Activated CD4-positive, alpha-beta memory T cell treated with anti-CD3 and anti-CD28 coated beads for 36 hours (primary cell): ENCODE data around the gene CD46. TPM values are rescaled to one million over a fixed set of nuclear protein-coding genes. Genes with fewer than 3 reads are reported as not detected.

Source experiments
- CTCF ChIA-PET: fragments of 350-600 bp; sonication (Branson Sonifier 250); formaldehyde crosslinking; loops from one replicate; lab custom pipeline; 2021; ENCODE audit warnings: antibody characterized with exemption, inconsistent platforms; lab: Charles Lee
- POLR2A ChIA-PET: fragments of 350-600 bp; sonication (Branson Sonifier 250); formaldehyde crosslinking; loops from one replicate; lab custom pipeline; 2021; ENCODE audit warnings: antibody characterized with exemption; lab: Charles Lee
- DNase-seq: peaks from one replicate; pipeline ENCODE4 v3.0.0-alpha.2; 2020
- H3K27ac Mint-ChIP-seq: one replicate; pipeline ENCODE4 v1.8.0; 2021; ENCODE audit warnings: mixed read lengths
- H3K27me3 Mint-ChIP-seq: one replicate; pipeline ENCODE4 v1.8.0; 2021; ENCODE audit warnings: mixed read lengths
- H3K36me3 Mint-ChIP-seq: one replicate; pipeline ENCODE4 v1.8.0; 2021; ENCODE audit warnings: mixed read lengths
- H3K4me1 Mint-ChIP-seq: one replicate; pipeline ENCODE4 v1.8.0; 2021; ENCODE audit warnings: low read depth, mixed read lengths
- H3K4me3 Mint-ChIP-seq: one replicate; pipeline ENCODE4 v1.8.0; 2021; ENCODE audit warnings: mild to moderate bottlenecking, mixed read lengths
- H3K9me3 Mint-ChIP-seq: one replicate; pipeline ENCODE4 v1.8.0; 2021; ENCODE audit warnings: mixed read lengths
- intact Hi-C: fragments of 100-400 bp; cut with micrococcal nuclease; formaldehyde crosslinking; loops from one replicate; pipeline ENCODE4 v1.15.1; 2023
- total RNA-seq, 2 experiments: library from RNA; stranded (reverse); gene quantifications; one replicate each; pipeline ENCODE4 v1.2.3, GENCODE V29; 2021

CD46 gene
- total RNA-seq, 2 experiments from 2014 or later: 94.6 to 96.9 TPM

GRCh38 chr1:207811319-207811718 lies 59.5 kb downstream of the CD46 start:
- Mint-ChIP-seq H3K4me1 (peaks cover 86% of the 10 kb centered on the region), H3K27ac (peak overlapping the region; percentile 74), H3K36me3 (peaks cover 72% of the 10 kb centered on the region), H3K27me3 (no peaks in the 10 kb centered on the region), H3K9me3 (no peaks in the 10 kb centered on the region), H3K4me3 (no peak overlapping the region)
- DNase-seq: no peak
- CTCF ChIA-PET: interaction anchor here (1.3 to 3.2 kb wide), 8 partner anchors 12 to 152 kb away, joined by 4 to 23 read pairs (median 14); no protein-coding TSS in a partner anchor
- POLR2A ChIA-PET: interaction anchor here (2.0 kb wide), 1 partner anchor 13 kb away, joined by 5 read pairs; no protein-coding TSS in a partner anchor
- intact Hi-C loops: no loop called here

GRCh38 chr1:207811920-207812720 lies 60.3 kb downstream of the CD46 start:
- Mint-ChIP-seq H3K27me3 (no peaks in the 10 kb centered on the region), H3K9me3 (no peaks in the 10 kb centered on the region), H3K4me1 (peaks cover 86% of the 10 kb centered on the region), H3K27ac (peak overlapping the region; percentile 74), H3K36me3 (peaks cover 71% of the 10 kb centered on the region), H3K4me3 (no peak overlapping the region)
- intact Hi-C loops: no loop called here
- POLR2A ChIA-PET: interaction anchor here (2.0 kb wide), 1 partner anchor 12 kb away, joined by 5 read pairs; no protein-coding TSS in a partner anchor
- no peak for DNase-seq
- CTCF ChIA-PET: interaction anchor here (0.8 to 3.2 kb wide), 9 partner anchors 11 to 151 kb away, joined by 3 to 23 read pairs (median 13); no protein-coding TSS in a partner anchor

- CTCF ChIA-PET: interaction anchor here (2.5 to 3.2 kb wide), 5 partner anchors 10 to 150 kb away, joined by 12 to 23 read pairs (median 17); no protein-coding TSS in a partner anchor
- Mint-ChIP-seq H3K4me1 (peaks cover 87% of the 10 kb centered on the region), H3K4me3 (no peak overlapping the region), H3K27me3 (no peaks in the 10 kb centered on the region), H3K36me3 (peaks cover 70% of the 10 kb centered on the region), H3K27ac (peak overlapping the region; percentile 85), H3K9me3 (no peaks in the 10 kb centered on the region)
- POLR2A ChIA-PET: interaction anchor here (2.0 kb wide), 1 partner anchor 11 kb away, joined by 5 read pairs; no protein-coding TSS in a partner anchor
- intact Hi-C loops: no loop called here
- DNase-seq: no peak
Measured at GRCh38 chr1:207812778-207813511, 61.1 kb downstream of the CD46 start.

GRCh38 chr1:207813512-207813881 lies 61.6 kb downstream of the CD46 start:
- Mint-ChIP-seq H3K27ac (peak overlapping the region; percentile 85), H3K4me3 (no peak overlapping the region), H3K9me3 (no peaks in the 10 kb centered on the region), H3K4me1 (peaks cover 82% of the 10 kb centered on the region), H3K27me3 (no peaks in the 10 kb centered on the region), H3K36me3 (peaks cover 66% of the 10 kb centered on the region)
- ChIA-PET POLR2A (no interaction called here), CTCF (interaction anchor here (1.8 kb wide), 1 partner anchor 16 kb away, joined by 10 read pairs; no protein-coding TSS in a partner anchor)
- intact Hi-C loops: no loop called here
- DNase-seq: no peak

GRCh38 chr1:207813946-207814345 lies 62.1 kb downstream of the CD46 start:
- Mint-ChIP-seq H3K4me3 (no peak overlapping the region), H3K9me3 (no peaks in the 10 kb centered on the region), H3K27me3 (no peaks in the 10 kb centered on the region), H3K36me3 (peaks cover 63% of the 10 kb centered on the region), H3K27ac (peak overlapping the region; percentile 85), H3K4me1 (peaks cover 78% of the 10 kb centered on the region)
- ChIA-PET CTCF (interaction anchor here (1.8 kb wide), 1 partner anchor 17 kb away, joined by 10 read pairs; no protein-coding TSS in a partner anchor), POLR2A (no interaction called here)
- DNase-seq: no peak
- intact Hi-C loops: no loop called here

GRCh38 chr1:207814469-207814868 lies 62.6 kb downstream of the CD46 start:
- POLR2A ChIA-PET: no interaction called here
- Mint-ChIP-seq H3K36me3 (peaks cover 60% of the 10 kb centered on the region), H3K4me1 (peaks cover 74% of the 10 kb centered on the region), H3K27ac (peak overlapping the region; percentile 85), H3K9me3 (no peaks in the 10 kb centered on the region), H3K4me3 (no peak overlapping the region), H3K27me3 (no peaks in the 10 kb centered on the region)
- no peak for DNase-seq
- CTCF ChIA-PET: interaction anchor here (1.0 to 1.8 kb wide), 4 partner anchors 10 to 149 kb away, joined by 3 to 10 read pairs (median 4); no protein-coding TSS in a partner anchor
- intact Hi-C loops: no loop called here

GRCh38 chr1:207815466-207815865 lies 63.6 kb downstream of the CD46 start:
- peaks cover 55% of the 10 kb centered on the region for H3K36me3 Mint-ChIP-seq
- CTCF ChIA-PET: interaction anchor here (1.0 to 2.0 kb wide), 4 partner anchors 9 to 148 kb away, joined by 3 to 8 read pairs (median 4); no protein-coding TSS in a partner anchor
- DNase-seq: no peak
- H3K27me3 Mint-ChIP-seq: no peaks in the 10 kb centered on the region
- no peaks in the 10 kb centered on the region for H3K9me3 Mint-ChIP-seq
- H3K27ac Mint-ChIP-seq: peak overlapping the region; percentile 85
- H3K4me1 Mint-ChIP-seq: peaks cover 74% of the 10 kb centered on the region
- intact Hi-C loops: loop anchor here (1.0 kb wide), 2 partner anchors 11 to 18 kb away; no protein-coding TSS in a partner anchor
- H3K4me3 Mint-ChIP-seq: no peak overlapping the region
- POLR2A ChIA-PET: no interaction called here

- Mint-ChIP-seq H3K4me1 (peaks cover 75% of the 10 kb centered on the region), H3K9me3 (no peaks in the 10 kb centered on the region), H3K27me3 (no peaks in the 10 kb centered on the region), H3K27ac (peak overlapping the region; percentile 85), H3K36me3 (peaks cover 56% of the 10 kb centered on the region), H3K4me3 (no peak overlapping the region)
- ChIA-PET POLR2A (interaction anchor here (1.0 kb wide), 1 partner anchor 10 kb away, joined by 3 read pairs; no protein-coding TSS in a partner anchor), CTCF (interaction anchor here (2.0 kb wide), 1 partner anchor 19 kb away, joined by 8 read pairs; no protein-coding TSS in a partner anchor)
- intact Hi-C loops: loop anchor here (1.0 kb wide), 2 partner anchors 10 to 19 kb away; no protein-coding TSS in a partner anchor
- peak; percentile 76 for DNase-seq
Measured at GRCh38 chr1:207815913-207816291, 64.0 kb downstream of the CD46 start.

- no peaks in the 10 kb centered on the region for H3K9me3 Mint-ChIP-seq
- no peak for DNase-seq
- H3K27ac Mint-ChIP-seq: peak overlapping the region; percentile 18
- CTCF ChIA-PET: interaction anchor here (1.0 to 2.0 kb wide), 2 partner anchors 12 to 20 kb away, joined by 4 to 8 read pairs; no protein-coding TSS in a partner anchor
- peaks cover 80% of the 10 kb centered on the region for H3K4me1 Mint-ChIP-seq
- POLR2A ChIA-PET: no interaction called here
- no peak overlapping the region for H3K4me3 Mint-ChIP-seq
- H3K36me3 Mint-ChIP-seq: peaks cover 50% of the 10 kb centered on the region
- intact Hi-C loops: no loop called here
- H3K27me3 Mint-ChIP-seq: no peaks in the 10 kb centered on the region
Measured at GRCh38 chr1:207817166-207817565, 65.3 kb downstream of the CD46 start.

- CTCF ChIA-PET: interaction anchor here (1.0 to 14.0 kb wide), 4 partner anchors 9 to 67 kb away, joined by 4 to 460 read pairs (median 4); no protein-coding TSS in a partner anchor
- no peak for DNase-seq
- Mint-ChIP-seq H3K4me1 (peaks cover 84% of the 10 kb centered on the region), H3K36me3 (peaks cover 54% of the 10 kb centered on the region), H3K9me3 (no peaks in the 10 kb centered on the region), H3K27ac (peak overlapping the region; percentile 14), H3K27me3 (no peaks in the 10 kb centered on the region), H3K4me3 (no peak overlapping the region)
- intact Hi-C loops: no loop called here
- POLR2A ChIA-PET: no interaction called here
Measured at GRCh38 chr1:207817778-207818751, 66.2 kb downstream of the CD46 start.
